Transverse colon (tissue), 4 donors: Measurements from ENCODE around the gene IL1B.

Source experiments
- CTCF ChIP-seq, 5 experiments: fragments of 200-600 bp in 3 of 5; fragments of 450-650 bp in 2 of 5; sonication (generic) in 3 of 5; IDR thresholded peaks; 1 replicate in 2 of 5; 2 replicates in 3 of 5; pipeline ENCODE4 v1.5.1; 2016 to 2017; ENCODE audit warnings: antibody characterized with exemption in 5 of 5, inconsistent platforms in 3 of 5, mild to moderate bottlenecking in 2 of 5, moderate library complexity in 1 of 5
- EP300 ChIP-seq: sonication (generic); formaldehyde crosslinking; IDR thresholded peaks from one replicate; pipeline ENCODE4 v1.6.1; 2017; ENCODE audit warnings: antibody characterized with exemption, low read depth
- POLR2A ChIP-seq: fragments of 450-650 bp; IDR thresholded peaks from one replicate; pipeline ENCODE4 v1.6.1; 2016; ENCODE audit warnings: antibody characterized with exemption, mild to moderate bottlenecking, moderate library complexity
- POLR2AphosphoS5 ChIP-seq, 3 donors: sonication (generic); formaldehyde crosslinking; IDR thresholded peaks; one replicate each; pipeline ENCODE4 v1.6.1; 2016; ENCODE audit warnings: antibody characterized with exemption in 3 of 3

DNA sequence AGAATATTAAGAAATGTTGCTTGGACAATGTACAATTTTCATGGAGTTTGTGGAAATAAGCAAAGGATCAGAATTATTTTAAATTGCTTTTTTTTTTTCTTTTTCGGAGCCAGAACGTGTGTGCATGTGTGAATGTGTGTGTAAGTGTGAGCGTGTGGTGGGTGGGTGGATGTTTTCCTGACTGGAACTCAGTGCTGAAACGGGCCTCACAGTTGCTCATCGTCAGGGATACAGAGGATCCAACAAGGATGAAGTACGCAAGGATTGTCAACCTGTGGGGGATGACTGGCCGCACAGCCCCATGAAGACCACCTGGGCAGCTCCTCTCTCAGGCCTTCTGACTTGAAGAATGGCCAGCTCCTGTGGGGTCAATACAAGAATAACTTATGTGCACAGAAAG lies 17.5 kb downstream of the IL1B start:
- TF ChIP-seq POLR2AphosphoS5 (IDR thresholded peaks at IDR 0.05) (no peak), POLR2A (no peak), CTCF (IDR thresholded peaks at IDR 0.05) (no peak), EP300 (no peak)
